GM12878 (cell line): ENCODE results near the gene HNRNPH3. TPM values are rescaled to one million over a fixed set of nuclear protein-coding genes. Genes with fewer than 3 reads are reported as not detected.

ENCODE experiments used
- ATAC-seq: fragments of 200-7000 bp; cut with Tn5 transposase; 3 replicates; pipeline ENCODE4 v1.9.1; 2020; ENCODE audit warnings: mild to moderate bottlenecking, moderate library complexity
- BruUV-seq: library from RNA; stranded (reverse); fragments of 400-500 nt; replicated peaks from 2 replicates; lab custom pipeline; 2021; lab: Mats Ljungman, UMichigan
- CTCF ChIA-PET: fragments of 300-600 bp; sonication (Branson Sonifier 250); formaldehyde crosslinking; extraction: SDS; loops from one replicate; lab custom pipeline; 2021; ENCODE audit warnings: inconsistent platforms; lab: Yijun Ruan, JAX
- POLR2A ChIA-PET: fragments of 350-600 bp; formaldehyde crosslinking; extraction: SDS; loops from one replicate; lab custom pipeline; 2021; ENCODE audit warnings: inconsistent platforms; lab: Charles Lee
- RAD21 ChIA-PET: fragments of 300-600 bp; sonication (Branson Sonifier 250); formaldehyde crosslinking; loops from one replicate; lab custom pipeline; 2023; ENCODE audit warnings: antibody characterized with exemption; ENCODE audit not compliant: unreplicated experiment; lab: Charles Lee
- SMC1A ChIA-PET: fragments of 300-600 bp; sonication (Branson Sonifier 250); formaldehyde crosslinking; loops from one replicate; lab custom pipeline; 2023; ENCODE audit not compliant: unreplicated experiment, uncharacterized antibody; lab: Charles Lee
- DNase-seq: peaks from one replicate; pipeline ENCODE4 v3.0.0-alpha.2; 2011; ENCODE audit warnings: low read depth, low spot score
- FAIRE-seq: peaks from 3 replicates; lab custom pipeline; 2011; peaks lifted over from hg19 to GRCh38; lab: Jason Lieb, UNC
- H2AFZ ChIP-seq: 2 replicates; pipeline ENCODE4 v1.6.0; 2011; ENCODE audit warnings: low read depth, low read length, control low read depth; ENCODE audit not compliant: control insufficient read depth
- H3K27ac ChIP-seq: 2 replicates; pipeline ENCODE4 v1.5.1; 2011; ENCODE audit warnings: control low read depth; ENCODE audit not compliant: control insufficient read depth, insufficient read depth
- H3K27me3 ChIP-seq, 2 experiments: replicated peaks in 1 of 2; 2 replicates each; pipeline versions ENCODE4 v1.6.0 to v1.6.1; 2011; ENCODE audit warnings: low read length in 1 of 2; ENCODE audit not compliant: control insufficient read depth in 2 of 2, insufficient read depth in 2 of 2
- H3K36me3 ChIP-seq, 2 experiments: 2 replicates each; pipeline ENCODE4 v1.5.1; 2011; ENCODE audit warnings: low read length in 1 of 2; ENCODE audit not compliant: control insufficient read depth in 2 of 2, insufficient read depth in 2 of 2
- H3K4me1 ChIP-seq: 2 replicates; pipeline ENCODE4 v1.6.1; 2011; ENCODE audit warnings: mild to moderate bottlenecking, low read length, moderate library complexity, mixed read lengths; ENCODE audit not compliant: control insufficient read depth, insufficient read depth
- H3K4me2 ChIP-seq: 2 replicates; pipeline ENCODE4 v1.6.0; 2011; ENCODE audit warnings: control low read depth; ENCODE audit not compliant: control insufficient read depth, insufficient read depth
- H3K4me3 ChIP-seq: fragments of 200-600 bp; sonication (generic); 2 replicates; pipeline ENCODE4 v1.5.1; 2016
- H3K79me2 ChIP-seq: 2 replicates; pipeline ENCODE4 v1.6.0; 2011; ENCODE audit warnings: low read length; ENCODE audit not compliant: control insufficient read depth, insufficient read depth
- H3K9ac ChIP-seq: 2 replicates; pipeline ENCODE4 v1.8.0; 2011; ENCODE audit warnings: low read length, control low read depth, mixed read lengths; ENCODE audit not compliant: control insufficient read depth, insufficient read depth
- H3K9me3 ChIP-seq: replicated peaks from 3 replicates; pipeline ENCODE4 v1.5.1; 2011; ENCODE audit warnings: mild to moderate bottlenecking, low read length; ENCODE audit not compliant: control insufficient read depth, insufficient read depth
- H4K20me1 ChIP-seq: 2 replicates; pipeline ENCODE4 v1.6.0; 2011; ENCODE audit not compliant: control insufficient read depth, insufficient read depth
- ATF7 ChIP-seq: fragments of 450-650 bp; IDR thresholded peaks from 2 replicates; pipeline ENCODE4 v1.6.1; 2016; ENCODE audit warnings: low read depth, mild to moderate bottlenecking
- BHLHE40 ChIP-seq, 2 experiments: fragments of 450-650 bp in 1 of 2; IDR thresholded peaks; 2 replicates each; pipeline ENCODE4 v1.6.1; 2011 to 2017; ENCODE audit warnings: low read depth in 2 of 2, borderline replicate concordance in 1 of 2, improper control_type of control experiment in 1 of 2, low read length in 1 of 2, mild to moderate bottlenecking in 1 of 2
- BMI1 ChIP-seq: fragments of 450-650 bp; IDR thresholded peaks from 2 replicates; pipeline ENCODE4 v1.6.1; 2016; ENCODE audit warnings: mild to moderate bottlenecking, moderate library complexity, borderline replicate concordance
- CREM ChIP-seq: IDR thresholded peaks from 2 replicates; pipeline ENCODE4 v1.6.1; 2014; ENCODE audit warnings: antibody characterized with exemption, low read depth
- E2F8 ChIP-seq: fragments of 450-650 bp; IDR thresholded peaks from 2 replicates; pipeline ENCODE4 v1.6.1; 2018; ENCODE audit warnings: mild to moderate bottlenecking, low read depth, moderate library complexity; ENCODE audit not compliant: partially characterized antibody
- HDAC6 ChIP-seq: fragments of 200-600 bp; sonication (generic); IDR thresholded peaks from one replicate; pipeline ENCODE4 v1.8.0; 2017; ENCODE audit warnings: antibody characterized with exemption; ENCODE audit not compliant: unreplicated experiment
- IRF3 ChIP-seq: fragments of 450-650 bp; IDR thresholded peaks from 2 replicates; pipeline ENCODE4 v1.6.1; 2014; ENCODE audit warnings: mild to moderate bottlenecking
- MAX ChIP-seq: IDR thresholded peaks from 2 replicates; pipeline ENCODE4 v1.6.1; 2012; ENCODE audit warnings: low read depth, low read length, improper control_type of control experiment
- MTA2 ChIP-seq: fragments of 450-650 bp; IDR thresholded peaks from 2 replicates; pipeline ENCODE4 v1.6.1; 2016; ENCODE audit warnings: low read depth, mild to moderate bottlenecking, moderate library complexity
- MYC ChIP-seq: IDR thresholded peaks from 2 replicates; pipeline ENCODE4 v1.6.1; 2011; ENCODE audit warnings: mild to moderate bottlenecking, low read length, moderate library complexity, inconsistent platforms; ENCODE audit not compliant: insufficient read depth, insufficient replicate concordance, insufficient read length, severe bottlenecking
- POLR2AphosphoS5 ChIP-seq: IDR thresholded peaks from 2 replicates; pipeline ENCODE4 v1.6.1; 2011; ENCODE audit warnings: mild to moderate bottlenecking, low read length, inconsistent platforms
- SMC3 ChIP-seq: IDR thresholded peaks from 2 replicates; pipeline ENCODE4 v1.6.1; 2011; ENCODE audit warnings: low read length, improper control_type of control experiment, borderline replicate concordance
- SRF ChIP-seq, 2 experiments: IDR thresholded peaks; 2 replicates each; pipeline ENCODE4 v1.6.1; 2011; ENCODE audit warnings: low read depth in 2 of 2, low read length in 2 of 2, mild to moderate bottlenecking in 1 of 2, moderate library complexity in 1 of 2
- STAT1 ChIP-seq: fragments of 450-650 bp; conservative IDR thresholded peaks from 2 replicates; pipeline ENCODE4 v1.6.1; 2014; ENCODE audit warnings: antibody characterized with exemption, mild to moderate bottlenecking
- TAF1 ChIP-seq: IDR thresholded peaks from 2 replicates; pipeline ENCODE4 v1.6.1; 2011; ENCODE audit warnings: mild to moderate bottlenecking, low read depth, low read length, borderline replicate concordance
- TCF7 ChIP-seq: IDR thresholded peaks from 2 replicates; pipeline ENCODE4 v1.6.1; 2014; ENCODE audit warnings: antibody characterized with exemption, borderline replicate concordance
- WRNIP1 ChIP-seq: IDR thresholded peaks from 2 replicates; pipeline ENCODE4 v1.6.1; 2011; ENCODE audit warnings: low read depth, low read length, improper control_type of control experiment, borderline replicate concordance
- ZNF207 ChIP-seq: fragments of 450-650 bp; IDR thresholded peaks from 2 replicates; pipeline ENCODE4 v1.6.1; 2014; ENCODE audit warnings: antibody characterized with exemption, mild to moderate bottlenecking, borderline replicate concordance
- ZZZ3 ChIP-seq: IDR thresholded peaks from 2 replicates; pipeline ENCODE4 v1.6.1; 2011; ENCODE audit warnings: low read depth; ENCODE audit not compliant: control insufficient read depth, insufficient read length
- WGBS: methylation state at CpG from one replicate; pipeline ENCODE4 v1.1.6; 2016; ENCODE audit warnings: low lambda C conversion rate; ENCODE audit not compliant: insufficient replicate concordance, insufficient coverage; ENCODE audit errors: missing lambda C conversion rate; 5-methylcytosine and 5-hydroxymethylcytosine counted together
- in situ Hi-C: fragments of 300-500 bp; cut with MboI; formaldehyde crosslinking; loops from 9 replicates; pipeline ENCODE4 v1.14.3; 2018; ENCODE audit warnings: mixed read lengths
- intact Hi-C: fragments of 100-400 bp; cut with micrococcal nuclease; formaldehyde crosslinking; loops from one replicate; pipeline ENCODE4 v1.14.2; 2022; ENCODE audit not compliant: unreplicated experiment
- polyA plus RNA-seq, 11 experiments: library from polyadenylated mRNA; depleted of rRNA in 4 of 11; unstranded in 6 of 11; stranded (reverse) in 5 of 11; fragments of >200 nt; fragmentation: Nextera tagmentation in 4 of 11; fragmentation: Illumina TruSeq in 1 of 11; extraction: Ambion mirVana in 4 of 11; extraction: Trizol in 1 of 11; gene quantifications; 1 replicate in 1 of 11; 2 replicates in 10 of 11; pipeline versions ENCODE4 v1.2.1 to v1.2.3, GENCODE V29; 2011 to 2016; ENCODE audit warnings: inconsistent platforms in 2 of 11, missing spikeins in 2 of 11, low read depth in 1 of 11
- total RNA-seq, 4 experiments: library from RNA; depleted of rRNA in 3 of 4; stranded (reverse); fragments of >200 nt in 3 of 4; fragmentation: Illumina TruSeq in 1 of 4; extraction: Trizol in 1 of 4; gene quantifications; 2 replicates each; pipeline versions ENCODE4 v1.2.1 to v1.2.3, GENCODE V29; 2013 to 2021

Gene HNRNPH3
- total and polyA plus RNA-seq, 10 of the 15 experiments (the other 5 are each of a cell fraction or from before 2014, with no cell fraction given), result 20.1 to 292 (median 121) TPM

- no peak overlapping the region for H3K27ac ChIP-seq
- H3K79me2 ChIP-seq, result no peaks in the 10 kb centered on the region
- no peak overlapping the region for H3K9ac ChIP-seq
- no peak overlapping the region for H3K4me2 ChIP-seq
- peaks cover 14% of the 10 kb centered on the region for H3K9me3 ChIP-seq
- DNase-seq, result no peak
- no peaks in the 10 kb centered on the region for H3K4me1 ChIP-seq
- intact Hi-C loops, result no loop called here
- H2AFZ ChIP-seq, result no peak overlapping the region
- in situ Hi-C loops, result no loop called here
- SMC1A ChIA-PET, result interaction anchor here (0.7 kb wide), 1 partner anchor 13 kb away, joined by 3 read pairs; no protein-coding TSS in a partner anchor
- no peaks in the 10 kb centered on the region for H3K27me3 ChIP-seq
- no peaks in the 10 kb centered on the region for H4K20me1 ChIP-seq
- no peaks in the 10 kb centered on the region for H3K36me3 ChIP-seq
- H3K4me3 ChIP-seq, result no peak overlapping the region
- TF ChIP-seq BHLHE40 (IDR thresholded peaks at IDR 0.05; ENCODE audit: borderline replicate concordance in 1 of 2, low read depth in 2 of 2, low read length in 1 of 2) (no peak), CREM (no peak), MYC (no peak), STAT1 (no peak), TCF7 (no peak), SMC3 (no peak), ATF7 (no peak), HDAC6 (no peak), MTA2 (no peak), MAX (no peak), E2F8 (no peak), ZNF207 (no peak), POLR2AphosphoS5 (no peak), TAF1 (no peak), ZZZ3 (no peak), SRF (IDR thresholded peaks at IDR 0.05; ENCODE audit: low read depth in 2 of 2, low read length in 2 of 2) (no peak), BMI1 (no peak), WRNIP1 (no peak), IRF3 (no peak)
- WGBS, result 82% methylated on average over 1 of the region's 1 CpG
- POLR2A ChIA-PET, result interaction anchor here (0.6 kb wide), 1 partner anchor 147 kb away, joined by 8 read pairs; no protein-coding TSS in a partner anchor
- CTCF ChIA-PET, result interaction anchor here (0.7 kb wide), 1 partner anchor 106 kb away, joined by 3 read pairs; no protein-coding TSS in a partner anchor
- FAIRE-seq, result no peak
- no TSS peak for BruUV-seq
- RAD21 ChIA-PET, result no interaction called here
- ATAC-seq, result no peak
These were observed 13.4 kb upstream of the HNRNPH3 start for GRCh38 chr10:68318331-68319059.
